Measurements from ENCODE around the gene LRPAP1. TPM values are rescaled to one million over a fixed set of nuclear protein-coding genes. Genes with fewer than 3 reads are reported as not detected.
"Not testable (repeated sequence)": the region's sequence is repeated elsewhere in the genome, so short reads cannot be mapped to it uniquely, and the experiment has no call there.

The LRPAP1 gene
- polyA plus RNA-seq, 1 donor (not counting 4 experiments of a cell fraction or from before 2014, with no cell fraction given): 121 TPM

GRCh38 chr4:3544259-3545025 lies 12.2 kb upstream of the LRPAP1 start:
- H3K9me1 ChIP-seq (ENCODE audit: control insufficient read depth, extremely low read depth, insufficient read depth, low read length); H4K20me1 ChIP-seq (ENCODE audit: control insufficient read depth, extremely low read depth, insufficient read depth, low read length); H3K4me3 ChIP-seq (ENCODE audit: control insufficient read depth in 2 of 3, extremely low read depth in 1 of 3, insufficient read depth in 2 of 3, low read depth in 1 of 3, low read length in 3 of 3); DNase-seq (ENCODE audit: low read depth, low spot score); H3K9ac ChIP-seq (ENCODE audit: control insufficient read depth, extremely low read depth, insufficient read depth, low read length); H3K27ac ChIP-seq (ENCODE audit: control insufficient read depth, insufficient read depth, low read length); H3K4me1 ChIP-seq (ENCODE audit: control insufficient read depth, extremely low read depth, insufficient read depth, low read length); H3K36me3 ChIP-seq (ENCODE audit: control insufficient read depth in 2 of 2, extremely low read depth in 1 of 2, insufficient read depth in 2 of 2, low read length in 2 of 2); H3K27me3 ChIP-seq (ENCODE audit: control insufficient read depth, extremely low read depth, insufficient read depth, low read length); dilution Hi-C loops (cut with MboI; ENCODE audit: extremely low pct_ligation_motif_present, low sequenced_read_pairs); H3K9me3 ChIP-seq (ENCODE audit: control insufficient read depth, low read depth, low read length); H3K79me2 ChIP-seq (ENCODE audit: control insufficient read depth, insufficient read depth, low read length); FAIRE-seq; H2AFZ ChIP-seq (ENCODE audit: control insufficient read depth, low read length); H3K4me2 ChIP-seq (ENCODE audit: control insufficient read depth, extremely low read depth, insufficient read depth, low read depth, low read length): not testable (repeated sequence)

- H4K20me1 ChIP-seq (ENCODE audit: control insufficient read depth, extremely low read depth, insufficient read depth, low read length); H3K9ac ChIP-seq (ENCODE audit: control insufficient read depth, extremely low read depth, insufficient read depth, low read length); H3K4me1 ChIP-seq (ENCODE audit: control insufficient read depth, extremely low read depth, insufficient read depth, low read length); dilution Hi-C loops (cut with MboI; ENCODE audit: extremely low pct_ligation_motif_present, low sequenced_read_pairs); H3K27ac ChIP-seq (ENCODE audit: control insufficient read depth, insufficient read depth, low read length); H3K9me3 ChIP-seq (ENCODE audit: control insufficient read depth, low read depth, low read length); H3K36me3 ChIP-seq (ENCODE audit: control insufficient read depth in 2 of 2, extremely low read depth in 1 of 2, insufficient read depth in 2 of 2, low read length in 2 of 2); FAIRE-seq; H3K9me1 ChIP-seq (ENCODE audit: control insufficient read depth, extremely low read depth, insufficient read depth, low read length); H3K79me2 ChIP-seq (ENCODE audit: control insufficient read depth, insufficient read depth, low read length); H3K4me2 ChIP-seq (ENCODE audit: control insufficient read depth, extremely low read depth, insufficient read depth, low read depth, low read length); DNase-seq (ENCODE audit: low read depth, low spot score); H2AFZ ChIP-seq (ENCODE audit: control insufficient read depth, low read length); H3K4me3 ChIP-seq (ENCODE audit: control insufficient read depth in 2 of 3, extremely low read depth in 1 of 3, insufficient read depth in 2 of 3, low read depth in 1 of 3, low read length in 3 of 3); H3K27me3 ChIP-seq (ENCODE audit: control insufficient read depth, extremely low read depth, insufficient read depth, low read length): not testable (repeated sequence)
Measured at GRCh38 chr4:3543415-3543814, 11.2 kb upstream of the LRPAP1 start.

- H3K4me3 ChIP-seq (ENCODE audit: control insufficient read depth in 2 of 3, extremely low read depth in 1 of 3, insufficient read depth in 2 of 3, low read depth in 1 of 3, low read length in 3 of 3); H2AFZ ChIP-seq (ENCODE audit: control insufficient read depth, low read length); H3K79me2 ChIP-seq (ENCODE audit: control insufficient read depth, insufficient read depth, low read length); H3K27ac ChIP-seq (ENCODE audit: control insufficient read depth, insufficient read depth, low read length); H4K20me1 ChIP-seq (ENCODE audit: control insufficient read depth, extremely low read depth, insufficient read depth, low read length); H3K9ac ChIP-seq (ENCODE audit: control insufficient read depth, extremely low read depth, insufficient read depth, low read length); H3K36me3 ChIP-seq (ENCODE audit: control insufficient read depth in 2 of 2, extremely low read depth in 1 of 2, insufficient read depth in 2 of 2, low read length in 2 of 2); FAIRE-seq; H3K4me1 ChIP-seq (ENCODE audit: control insufficient read depth, extremely low read depth, insufficient read depth, low read length); H3K4me2 ChIP-seq (ENCODE audit: control insufficient read depth, extremely low read depth, insufficient read depth, low read depth, low read length); H3K27me3 ChIP-seq (ENCODE audit: control insufficient read depth, extremely low read depth, insufficient read depth, low read length); H3K9me1 ChIP-seq (ENCODE audit: control insufficient read depth, extremely low read depth, insufficient read depth, low read length); DNase-seq (ENCODE audit: low read depth, low spot score); H3K9me3 ChIP-seq (ENCODE audit: control insufficient read depth, low read depth, low read length); dilution Hi-C loops (cut with MboI; ENCODE audit: extremely low pct_ligation_motif_present, low sequenced_read_pairs): not testable (repeated sequence)
Measured at GRCh38 chr4:3538906-3539305, 6.7 kb upstream of the LRPAP1 start.

GRCh38 chr4:3535812-3536211 lies 3.6 kb upstream of the LRPAP1 start:
- H3K4me1 ChIP-seq (ENCODE audit: control insufficient read depth, extremely low read depth, insufficient read depth, low read length); H2AFZ ChIP-seq (ENCODE audit: control insufficient read depth, low read length); H3K9me3 ChIP-seq (ENCODE audit: control insufficient read depth, low read depth, low read length); H3K36me3 ChIP-seq (ENCODE audit: control insufficient read depth in 2 of 2, extremely low read depth in 1 of 2, insufficient read depth in 2 of 2, low read length in 2 of 2); H3K4me3 ChIP-seq (ENCODE audit: control insufficient read depth in 2 of 3, extremely low read depth in 1 of 3, insufficient read depth in 2 of 3, low read depth in 1 of 3, low read length in 3 of 3); H3K4me2 ChIP-seq (ENCODE audit: control insufficient read depth, extremely low read depth, insufficient read depth, low read depth, low read length); DNase-seq (ENCODE audit: low read depth, low spot score); H3K27ac ChIP-seq (ENCODE audit: control insufficient read depth, insufficient read depth, low read length); FAIRE-seq; dilution Hi-C loops (cut with MboI; ENCODE audit: extremely low pct_ligation_motif_present, low sequenced_read_pairs); H4K20me1 ChIP-seq (ENCODE audit: control insufficient read depth, extremely low read depth, insufficient read depth, low read length); H3K9me1 ChIP-seq (ENCODE audit: control insufficient read depth, extremely low read depth, insufficient read depth, low read length); H3K9ac ChIP-seq (ENCODE audit: control insufficient read depth, extremely low read depth, insufficient read depth, low read length); H3K27me3 ChIP-seq (ENCODE audit: control insufficient read depth, extremely low read depth, insufficient read depth, low read length): not testable (repeated sequence)
- peaks cover 10% of the 10 kb centered on the region for H3K79me2 ChIP-seq (ENCODE audit: control insufficient read depth, insufficient read depth, low read length)

Data from keratinocyte (primary cell).